Measurements from ENCODE around the gene GSTA4. TPM values are rescaled to one million over a fixed set of nuclear protein-coding genes. Genes with fewer than 3 reads are reported as not detected.

The GSTA4 gene
- total and polyA plus RNA-seq, 2 donors (not counting 1 experiment from before 2014, with no cell fraction given) = 51.9 to 54.0 TPM

DNA sequence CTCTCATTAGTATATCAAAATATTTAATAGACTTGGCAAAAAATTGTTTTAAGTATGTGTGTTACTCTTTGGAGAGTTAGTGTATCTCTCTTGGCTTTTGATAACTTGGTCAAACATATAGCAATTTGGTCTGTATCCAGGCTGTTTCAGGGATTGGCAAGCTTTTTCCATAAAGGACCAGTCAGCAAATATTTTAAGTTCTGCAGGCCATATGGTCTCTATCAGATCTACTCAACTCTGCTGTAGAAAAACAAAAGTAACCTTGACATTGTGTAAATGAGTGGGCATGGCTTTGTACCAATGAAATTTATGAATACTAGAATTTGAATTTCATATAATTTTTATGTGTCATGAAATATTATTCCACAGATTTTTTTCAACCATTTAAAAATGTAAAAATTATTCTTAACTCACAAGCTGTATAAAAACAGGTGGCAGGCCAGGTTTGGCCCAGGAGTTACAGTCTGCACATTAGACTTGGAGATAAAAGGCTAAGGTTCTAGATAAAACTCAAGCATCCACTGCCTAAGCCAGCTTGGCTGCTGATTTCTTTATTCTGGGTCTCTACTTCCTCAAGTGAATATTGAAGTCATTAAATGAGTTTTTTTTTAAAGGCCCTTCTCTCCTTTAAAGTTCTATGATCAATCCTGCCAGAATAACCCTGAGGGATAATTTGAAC, 13.7 kb downstream of the GSTA4 start:
- Histone ChIP-seq H3K27me3 (ENCODE audit: control insufficient read depth, insufficient read depth, low read length) (no peaks in the 10 kb centered on the region), H3K9me3 (ENCODE audit: control insufficient read depth, insufficient read depth, low read depth, low read length) (no peaks in the 10 kb centered on the region), H3K4me1 (ENCODE audit: control insufficient read depth, extremely low read depth, insufficient read depth, low read length) (no peaks in the 10 kb centered on the region), H3K27ac (ENCODE audit: insufficient read depth, low read length) (no peak overlapping the region), H4K20me1 (ENCODE audit: control insufficient read depth, extremely low read depth, insufficient read depth, low read length) (no peaks in the 10 kb centered on the region), H3K36me3 (ENCODE audit: control insufficient read depth, insufficient read depth, low read length) (peaks cover 6% of the 10 kb centered on the region), H3K4me3 (replicated peaks in 1 of 4; ENCODE audit: control extremely low read depth in 1 of 4, insufficient read depth in 1 of 4, low read depth in 3 of 4, low read length in 4 of 4) (no peak overlapping the region), H2AFZ (ENCODE audit: low read length) (no peak overlapping the region), H3K9ac (ENCODE audit: insufficient read depth, low read length) (no peak overlapping the region), H3K79me2 (ENCODE audit: control insufficient read depth, insufficient read depth, low read length) (no peaks in the 10 kb centered on the region), H3K4me2 (ENCODE audit: extremely low read depth, insufficient read depth, low read length) (no peak overlapping the region)
- TF ChIP-seq CTCF (conservative IDR thresholded peaks at IDR 0.05 in 1 of 2, IDR thresholded peaks at IDR 0.05 in 1 of 2; ENCODE audit: low read depth in 1 of 2, low read length in 2 of 2) (no peak), EZH2 (IDR thresholded peaks at IDR 0.05; ENCODE audit: low read length, missing control alignments) (no peak)
- DNase-seq (ENCODE audit: low read depth in 2 of 2) = no peak

DNA sequence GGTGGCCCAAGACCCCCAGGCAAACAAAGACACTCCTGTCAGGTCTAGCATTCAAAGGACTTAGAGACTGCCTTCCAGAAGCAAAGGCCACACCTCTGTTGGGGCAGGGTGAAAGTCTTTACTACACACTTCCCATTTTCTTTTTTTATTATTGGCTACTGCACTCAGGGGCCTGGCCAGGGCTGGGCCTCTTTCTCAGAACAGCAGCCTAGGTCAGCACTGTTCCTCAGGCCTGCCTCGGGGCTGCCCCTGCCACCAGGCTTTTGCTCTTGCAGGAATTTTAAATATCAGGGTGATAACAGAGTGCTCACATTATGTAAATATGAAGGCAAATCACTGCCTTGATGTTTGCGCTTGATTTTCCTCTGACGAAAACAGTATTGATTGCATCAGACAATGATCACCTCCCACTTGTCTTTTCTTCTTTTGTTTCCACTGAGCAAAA, 18.5 kb downstream of the GSTA4 start:
- TF ChIP-seq EZH2 (IDR thresholded peaks at IDR 0.05; ENCODE audit: low read length, missing control alignments) (no peak), CTCF (conservative IDR thresholded peaks at IDR 0.05 in 1 of 2, IDR thresholded peaks at IDR 0.05 in 1 of 2; ENCODE audit: low read depth in 1 of 2, low read length in 2 of 2) (no peak)
- Histone ChIP-seq H2AFZ (ENCODE audit: low read length) (no peak overlapping the region), H3K4me1 (ENCODE audit: control insufficient read depth, extremely low read depth, insufficient read depth, low read length) (no peaks in the 10 kb centered on the region), H3K4me3 (replicated peaks in 1 of 4; ENCODE audit: control extremely low read depth in 1 of 4, insufficient read depth in 1 of 4, low read depth in 3 of 4, low read length in 4 of 4) (no peak overlapping the region), H3K27me3 (ENCODE audit: control insufficient read depth, insufficient read depth, low read length) (no peaks in the 10 kb centered on the region), H4K20me1 (ENCODE audit: control insufficient read depth, extremely low read depth, insufficient read depth, low read length) (no peaks in the 10 kb centered on the region), H3K79me2 (ENCODE audit: control insufficient read depth, insufficient read depth, low read length) (no peaks in the 10 kb centered on the region), H3K36me3 (ENCODE audit: control insufficient read depth, insufficient read depth, low read length) (no peaks in the 10 kb centered on the region), H3K27ac (ENCODE audit: insufficient read depth, low read length) (no peak overlapping the region), H3K9ac (ENCODE audit: insufficient read depth, low read length) (no peak overlapping the region), H3K4me2 (ENCODE audit: extremely low read depth, insufficient read depth, low read length) (no peak overlapping the region), H3K9me3 (ENCODE audit: control insufficient read depth, insufficient read depth, low read depth, low read length) (no peaks in the 10 kb centered on the region)
- no peak for DNase-seq (ENCODE audit: low read depth in 2 of 2)

DNA sequence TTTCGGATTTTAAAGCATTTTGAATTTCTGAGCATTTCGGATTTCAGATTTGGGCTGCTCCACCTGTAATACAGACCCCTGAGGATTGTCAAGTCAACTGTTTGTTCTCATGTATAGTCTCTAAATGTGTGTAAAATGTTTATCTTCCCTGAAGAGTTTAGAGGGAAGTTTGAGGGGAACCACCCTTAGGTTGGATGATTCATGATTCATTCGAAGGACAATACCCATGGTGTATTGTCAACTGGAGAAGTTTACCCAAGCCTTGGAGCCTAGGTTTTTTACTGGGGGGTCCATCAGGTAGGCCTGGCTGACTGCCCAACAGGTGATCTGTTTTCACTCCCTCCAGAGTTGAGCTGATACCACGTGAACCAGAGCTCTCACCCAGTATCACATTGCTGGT, 18.9 kb downstream of the GSTA4 start:
- Histone ChIP-seq H3K27me3 (ENCODE audit: control insufficient read depth, insufficient read depth, low read length) (no peaks in the 10 kb centered on the region), H4K20me1 (ENCODE audit: control insufficient read depth, extremely low read depth, insufficient read depth, low read length) (no peaks in the 10 kb centered on the region), H3K27ac (ENCODE audit: insufficient read depth, low read length) (no peak overlapping the region), H3K36me3 (ENCODE audit: control insufficient read depth, insufficient read depth, low read length) (no peaks in the 10 kb centered on the region), H3K4me2 (ENCODE audit: extremely low read depth, insufficient read depth, low read length) (no peak overlapping the region), H3K79me2 (ENCODE audit: control insufficient read depth, insufficient read depth, low read length) (no peaks in the 10 kb centered on the region), H3K9ac (ENCODE audit: insufficient read depth, low read length) (no peak overlapping the region), H3K4me1 (ENCODE audit: control insufficient read depth, extremely low read depth, insufficient read depth, low read length) (no peaks in the 10 kb centered on the region), H2AFZ (ENCODE audit: low read length) (no peak overlapping the region), H3K9me3 (ENCODE audit: control insufficient read depth, insufficient read depth, low read depth, low read length) (no peaks in the 10 kb centered on the region), H3K4me3 (replicated peaks in 1 of 4; ENCODE audit: control extremely low read depth in 1 of 4, insufficient read depth in 1 of 4, low read depth in 3 of 4, low read length in 4 of 4) (no peak overlapping the region)
- no peak for DNase-seq (ENCODE audit: low read depth in 2 of 2)
- TF ChIP-seq CTCF (conservative IDR thresholded peaks at IDR 0.05 in 1 of 2, IDR thresholded peaks at IDR 0.05 in 1 of 2; ENCODE audit: low read depth in 1 of 2, low read length in 2 of 2) (no peak), EZH2 (IDR thresholded peaks at IDR 0.05; ENCODE audit: low read length, missing control alignments) (no peak)
